ENCODE data around the gene TIMM10.

The TIMM10 gene

DNA sequence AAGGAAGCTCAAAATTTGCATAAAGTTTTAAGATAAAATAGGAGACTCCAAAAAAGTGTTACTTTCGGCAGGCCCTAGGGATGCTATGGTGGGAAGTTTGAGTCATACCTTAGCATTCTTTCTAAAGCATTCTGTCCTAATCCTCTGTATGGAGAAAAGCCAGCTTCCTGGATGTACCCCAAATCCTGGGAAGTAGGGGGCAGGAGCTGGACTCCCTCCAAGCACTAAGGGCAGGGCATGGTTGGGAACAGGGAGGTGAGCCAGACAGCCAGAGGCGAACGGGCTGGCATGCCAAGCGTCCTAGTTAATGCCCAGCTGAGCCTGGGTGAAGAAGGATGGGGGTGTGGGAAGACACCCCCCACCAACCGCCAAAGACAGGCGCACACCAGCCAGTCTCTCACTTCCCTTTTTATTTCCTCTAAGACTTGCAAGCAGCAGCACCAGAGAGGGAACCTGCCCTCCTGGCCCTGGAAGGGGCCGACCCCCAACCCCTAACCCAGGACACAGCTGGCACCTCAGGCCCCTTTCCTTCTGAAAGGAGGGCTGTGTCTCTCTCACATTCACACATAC lies 46.3 kb downstream of the TIMM10 start:
- DNase-seq (ENCODE audit: low read depth, low spot score) = no peak

DNA sequence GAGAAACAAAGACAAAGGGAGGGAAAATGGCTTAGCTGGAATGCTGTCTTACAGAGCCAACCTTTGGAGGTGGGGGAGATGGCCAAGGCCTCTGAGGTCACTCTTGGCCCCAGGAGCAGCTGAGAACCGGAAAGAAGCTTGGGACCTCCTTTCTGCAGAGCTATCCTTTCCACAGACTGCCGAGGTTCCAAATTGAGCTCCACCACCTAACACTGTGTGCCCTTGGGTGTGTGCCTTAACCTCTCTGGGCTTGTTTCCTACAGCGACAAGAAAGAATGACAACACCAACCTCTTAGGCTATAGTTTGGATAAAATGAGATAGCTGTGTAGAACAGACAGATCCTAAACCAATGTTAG lies 47.0 kb downstream of the TIMM10 start:
- no peak for DNase-seq (ENCODE audit: low read depth, low spot score)

DNA sequence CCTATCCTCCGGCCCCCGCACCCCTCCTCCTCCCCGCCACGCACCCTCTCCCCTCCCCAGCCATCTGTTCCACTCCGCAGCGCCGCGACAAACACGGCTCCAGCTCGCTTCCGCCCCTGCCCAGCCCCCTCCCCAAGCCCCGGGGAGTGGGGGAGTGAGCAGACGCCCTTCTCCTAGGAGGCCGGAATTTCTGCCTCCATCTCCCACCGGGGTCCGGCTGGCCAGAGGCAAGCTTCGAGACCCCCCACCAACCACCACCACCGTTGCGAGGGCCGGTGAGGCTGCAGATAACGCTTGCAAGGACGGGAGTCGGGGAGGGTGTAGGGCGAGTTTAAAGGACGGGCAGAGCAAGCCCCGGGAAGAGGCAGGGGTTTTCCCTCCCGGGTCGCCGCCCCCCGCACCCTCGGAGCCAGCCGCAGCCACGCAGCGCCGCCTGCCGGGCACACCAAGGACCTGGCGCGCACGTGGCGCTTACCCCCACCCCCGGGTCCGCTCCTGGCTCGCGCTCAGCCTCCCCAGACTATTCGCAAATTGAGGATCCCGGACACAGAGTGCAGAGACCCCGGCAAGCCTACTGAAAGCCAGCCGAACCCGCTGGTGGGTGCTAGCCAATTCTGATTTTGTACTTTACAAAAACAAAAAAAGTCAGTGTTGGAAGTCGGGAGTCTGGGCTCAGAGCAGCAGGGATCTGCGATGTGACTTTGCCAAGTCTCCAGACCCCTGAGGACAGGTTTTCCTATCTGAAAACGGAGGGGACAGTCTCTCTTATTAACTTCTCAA lies 47.6 kb downstream of the TIMM10 start:
- DNase-seq (ENCODE audit: low read depth, low spot score) = no peak

- no peak for DNase-seq (ENCODE audit: low read depth, low spot score)
Measured at GRCh38 chr11:57481915-57482781, 48.4 kb downstream of the TIMM10 start.

DNA sequence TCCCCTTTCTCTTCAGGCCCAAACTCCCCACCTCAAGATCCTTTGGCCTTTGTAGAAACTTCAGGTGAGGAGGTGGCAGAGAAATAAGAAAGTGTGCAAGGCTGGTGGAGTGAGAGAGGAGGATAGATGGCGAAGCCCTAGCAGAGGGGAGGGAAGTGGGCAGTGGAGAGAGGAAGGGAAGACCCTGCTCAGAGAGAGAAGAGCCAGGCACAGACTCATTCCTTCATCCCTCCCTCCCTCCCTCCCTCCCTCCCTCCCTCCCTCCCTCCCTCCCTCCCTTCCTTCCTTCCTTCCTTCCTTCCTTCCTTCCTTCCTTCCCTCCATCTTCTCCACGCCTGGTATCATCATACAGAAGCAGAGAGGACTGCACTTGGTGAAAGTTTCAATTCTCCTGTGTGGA lies 49.2 kb downstream of the TIMM10 start:
- DNase-seq (ENCODE audit: low read depth, low spot score) = no peak

DNA sequence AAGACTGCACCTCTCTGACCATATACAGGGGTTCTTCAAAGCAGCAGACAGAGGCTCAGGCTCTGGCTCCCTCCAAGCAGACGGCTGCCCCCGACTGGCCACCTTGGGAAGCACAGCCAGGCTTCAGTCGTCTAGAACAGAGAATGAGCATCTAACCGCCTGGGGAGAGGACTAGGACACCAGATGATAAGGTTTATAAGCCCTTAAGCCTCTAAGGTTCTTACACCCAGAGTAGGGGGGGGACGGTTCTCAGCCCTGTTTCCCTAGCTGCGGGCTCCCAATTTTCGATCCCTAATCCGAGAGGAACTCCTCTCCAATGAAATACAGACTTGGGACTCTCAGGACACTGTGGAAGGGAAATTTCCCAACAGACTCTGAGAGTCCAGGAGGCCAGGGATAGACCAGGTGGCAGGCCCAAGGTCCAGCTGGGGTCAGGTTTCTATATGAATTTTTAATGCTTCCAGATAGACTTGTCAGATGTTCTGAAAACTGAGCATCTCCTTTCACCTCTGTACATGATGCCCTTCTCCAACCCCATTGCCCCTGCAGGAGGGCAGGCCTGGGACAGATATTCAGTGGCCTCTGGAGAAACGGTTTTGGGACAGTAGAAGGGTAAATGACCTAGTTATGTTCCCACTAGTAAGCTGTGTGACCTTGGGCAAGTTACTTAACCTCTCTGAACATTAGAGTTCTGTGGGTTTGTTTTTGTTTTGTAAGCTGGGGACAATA lies 50.0 kb downstream of the TIMM10 start:
- DNase-seq (ENCODE audit: low read depth, low spot score) = no peak

DNA sequence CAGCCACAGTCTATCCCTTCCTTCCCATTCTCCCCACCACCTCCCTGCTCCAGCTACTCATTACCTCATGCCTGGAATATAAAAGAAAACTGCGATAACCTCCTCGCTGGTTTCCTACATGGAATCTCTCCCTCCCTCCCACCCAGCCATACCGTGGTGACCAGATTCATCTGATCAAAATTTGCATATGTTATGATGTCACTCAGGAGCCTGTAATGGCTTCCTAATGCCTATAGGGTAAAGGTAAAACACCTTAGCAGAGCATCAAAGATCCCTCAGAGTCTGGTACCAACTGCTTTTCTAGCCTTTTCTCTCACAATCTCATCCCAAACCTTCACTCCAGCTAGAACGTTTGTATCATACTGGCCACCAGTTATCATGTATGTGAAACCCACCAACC lies 50.6 kb downstream of the TIMM10 start:
- DNase-seq (ENCODE audit: low read depth, low spot score) = no peak

- no peak for DNase-seq (ENCODE audit: low read depth, low spot score)
Measured at GRCh38 chr11:57479021-57479663, 51.4 kb downstream of the TIMM10 start.
